NCI-H2227 (cell line): ENCODE measurements around the gene CAMKK1.
"Not testable (repeated sequence)": the region's sequence is repeated elsewhere in the genome, so short reads cannot be mapped to it uniquely, and the experiment has no call there.

ENCODE experiments used
- DNase-seq: peaks from one replicate; lab custom pipeline; 2025; ENCODE audit not compliant: unreplicated experiment; lab: John Stamatoyannopoulos, UW

CAMKK1 gene

DNA sequence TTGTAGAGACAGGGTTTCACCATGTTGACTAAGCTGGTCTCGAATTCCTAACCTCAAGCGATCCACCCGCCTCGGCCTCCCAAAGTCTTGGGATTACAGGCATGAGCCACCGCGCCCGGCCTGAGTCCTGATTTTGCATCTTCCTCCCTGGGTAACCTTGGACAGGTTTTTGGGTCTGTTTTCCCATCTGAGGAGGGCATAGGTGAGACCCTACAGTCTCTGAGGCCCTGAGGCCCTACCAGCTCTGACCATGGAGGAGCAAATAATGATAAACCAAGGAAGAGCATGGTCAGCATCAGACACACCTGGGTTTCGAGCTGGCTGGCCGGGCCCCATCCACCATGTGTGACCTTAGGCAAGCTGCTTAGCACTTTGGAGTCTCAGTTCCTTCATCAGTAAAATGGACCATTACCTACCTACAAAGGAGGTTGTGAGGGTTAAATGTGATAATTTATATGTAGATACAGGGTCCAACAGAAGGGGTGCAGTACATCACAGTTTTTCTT is 45.6 kb downstream of the CAMKK1 start:
- no peak for DNase-seq

DNA sequence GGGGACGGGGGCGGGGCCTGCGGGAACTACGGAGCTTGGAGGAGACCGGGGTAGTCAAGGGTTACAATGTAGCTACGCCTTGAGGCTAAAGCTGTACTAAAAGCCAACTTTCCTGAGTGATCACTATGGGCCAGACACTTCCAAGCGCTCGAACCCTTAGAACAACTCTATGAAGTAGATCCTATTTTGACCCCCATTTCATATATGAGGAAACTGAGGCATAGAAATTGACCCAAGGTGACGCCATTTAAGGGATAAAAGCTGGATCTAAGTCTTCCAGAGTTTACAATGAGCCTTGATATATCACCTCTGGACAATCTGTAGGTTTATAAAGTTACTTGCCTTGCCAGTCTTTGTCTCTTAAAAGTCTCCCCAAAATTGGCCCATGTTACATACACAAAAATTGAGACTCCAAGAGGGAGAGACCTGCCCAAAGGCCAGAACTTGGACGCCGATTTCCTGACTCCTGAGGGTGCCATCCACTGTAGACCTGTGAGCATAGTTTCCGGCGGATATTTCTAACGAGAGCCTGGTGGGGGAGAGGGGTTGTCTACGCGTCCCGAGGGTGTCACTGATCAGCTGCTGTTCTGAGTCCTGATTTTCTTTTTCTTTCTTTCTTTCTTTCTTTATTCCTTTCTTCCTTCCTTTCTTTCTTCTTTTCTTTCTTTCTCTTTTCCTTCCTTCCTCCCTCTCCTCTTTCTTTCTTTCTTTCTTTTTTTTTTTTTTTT is 46.3 kb downstream of the CAMKK1 start:
- no peak for DNase-seq

DNA sequence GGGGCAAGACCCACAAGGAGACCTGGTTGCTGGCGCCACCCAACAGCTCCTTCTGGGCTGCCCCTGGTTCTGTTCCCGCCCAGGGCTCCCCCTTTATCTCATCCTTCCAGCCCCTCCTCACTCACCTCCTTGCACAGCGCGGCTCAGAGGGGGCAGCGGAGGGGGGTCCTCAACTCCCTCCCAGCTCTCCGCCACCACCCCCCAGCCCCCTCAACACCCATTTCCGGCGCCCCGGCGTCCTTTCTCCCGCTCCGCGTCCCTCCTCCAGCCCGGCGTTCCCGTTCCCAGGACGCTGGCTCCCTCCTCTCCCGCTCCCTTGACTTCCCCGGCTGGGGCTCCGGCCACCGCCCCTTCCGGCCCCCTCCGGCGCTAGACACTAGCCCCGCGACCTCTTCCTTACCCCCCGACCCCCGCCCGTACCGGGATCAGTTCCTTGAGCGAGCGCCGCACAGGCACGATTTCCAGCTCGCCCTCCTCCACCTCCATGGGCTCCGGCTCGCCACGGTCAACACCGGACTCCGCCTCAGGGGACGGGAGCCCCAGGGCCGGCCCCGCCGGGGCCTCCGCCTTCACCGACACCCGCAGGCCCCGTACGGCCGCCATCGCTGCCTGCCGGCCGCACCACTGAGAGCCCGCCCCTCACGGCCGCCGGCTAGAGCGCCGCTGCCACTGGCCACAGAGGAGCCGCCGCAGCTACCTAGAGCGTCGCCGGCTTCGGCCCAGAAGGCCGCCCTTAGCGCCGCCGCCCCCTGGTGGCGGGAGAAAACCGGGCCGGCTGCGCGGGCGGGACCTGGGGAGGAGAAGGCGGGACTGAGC is 47.0 kb downstream of the CAMKK1 start, which contains the start of gene NCBP3:
Gene NCBP3 (minus strand): TSS at position 626 of the 816 bp plus-strand sequence. CDS start 23 bp downstream, at position 603.
- peak; percentile 94 for DNase-seq

DNA sequence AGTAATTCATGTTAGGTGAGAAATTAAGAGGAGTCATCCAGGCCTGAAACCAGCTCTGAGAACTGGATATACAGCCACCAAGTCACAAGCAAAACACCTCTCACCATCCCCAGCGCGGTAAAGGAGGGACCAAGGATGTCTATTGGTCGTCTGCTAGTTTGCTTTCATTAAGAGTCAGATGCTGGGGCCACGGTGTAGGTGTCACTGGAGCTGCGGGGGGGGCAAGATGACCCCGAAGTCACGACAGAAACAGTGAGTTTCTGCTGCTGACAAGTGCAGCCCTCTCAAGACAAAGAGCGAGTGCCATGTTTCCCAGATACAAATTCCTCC is 47.6 kb downstream of the CAMKK1 start:
- peak; percentile 27 for DNase-seq

- not testable (repeated sequence) for DNase-seq
Observed at GRCh38 chr17:3844556-3844955, 48.3 kb downstream of the CAMKK1 start.

DNA sequence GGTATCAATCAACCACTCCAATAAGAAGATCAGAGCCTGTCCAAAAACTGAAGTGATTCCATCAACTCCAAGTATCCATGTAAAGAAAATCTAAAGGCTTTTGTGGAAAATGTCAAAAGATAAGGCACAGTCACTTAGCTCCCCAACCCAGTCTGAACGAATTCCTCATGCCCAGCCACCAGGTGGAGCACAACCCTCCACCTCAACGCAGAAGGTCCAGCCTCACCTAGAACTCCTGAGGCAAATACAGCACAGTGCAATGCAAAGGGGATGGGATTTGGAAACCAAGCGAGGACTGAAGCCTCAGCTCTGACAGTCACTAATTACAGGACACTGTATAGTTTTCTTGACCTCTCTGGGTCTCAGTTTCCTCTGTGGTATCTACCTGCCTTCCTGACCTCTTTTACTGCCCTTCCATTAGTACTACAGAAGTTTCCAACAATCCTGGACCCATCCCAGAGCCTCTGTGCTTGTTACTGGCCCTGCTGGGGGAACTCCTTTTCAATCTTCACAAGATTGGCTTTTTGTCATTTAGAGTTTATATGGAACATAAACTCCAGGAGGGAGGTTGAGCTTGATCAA is 48.8 kb downstream of the CAMKK1 start:
- peak; percentile 15 for DNase-seq

DNA sequence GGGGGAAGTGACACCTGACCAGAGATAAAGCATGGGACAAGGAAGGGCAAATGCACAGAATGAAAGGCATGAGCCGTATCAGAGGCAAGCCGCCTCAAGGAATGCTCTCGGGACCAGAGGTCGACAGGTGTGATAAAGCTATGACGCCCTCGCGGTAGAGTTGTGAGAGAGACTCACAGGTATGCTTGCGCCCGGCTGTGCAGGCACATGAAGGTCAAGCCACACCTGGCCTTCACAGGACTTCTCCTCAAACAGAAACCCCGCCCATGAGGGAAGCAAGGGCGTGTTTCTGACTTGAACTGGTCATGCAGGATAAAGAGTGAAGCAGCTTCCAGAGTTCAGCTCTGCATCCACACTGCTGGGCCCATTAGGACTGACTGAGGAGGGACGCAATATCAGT is 54.6 kb downstream of the CAMKK1 start:
- no peak for DNase-seq

DNA sequence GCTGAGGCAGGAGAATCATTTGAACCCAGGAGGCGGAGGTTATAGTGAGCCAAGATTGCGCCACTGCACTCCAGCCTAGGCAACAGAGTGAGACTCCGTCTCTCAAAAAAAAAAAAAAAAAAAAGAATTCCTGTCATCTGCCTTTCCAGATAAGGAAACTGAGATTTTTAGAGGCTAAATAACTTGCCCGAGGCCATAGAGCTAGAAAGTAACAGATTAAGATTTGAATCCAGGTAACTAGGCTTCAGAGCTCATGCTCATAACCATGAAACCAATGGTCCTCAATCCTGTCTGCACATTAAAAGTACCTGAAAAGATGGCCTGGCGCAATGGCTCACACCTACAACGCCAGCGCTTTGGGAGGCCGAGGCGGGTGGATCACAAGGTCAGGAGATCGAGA is 56.3 kb downstream of the CAMKK1 start:
- DNase-seq = no peak

DNA sequence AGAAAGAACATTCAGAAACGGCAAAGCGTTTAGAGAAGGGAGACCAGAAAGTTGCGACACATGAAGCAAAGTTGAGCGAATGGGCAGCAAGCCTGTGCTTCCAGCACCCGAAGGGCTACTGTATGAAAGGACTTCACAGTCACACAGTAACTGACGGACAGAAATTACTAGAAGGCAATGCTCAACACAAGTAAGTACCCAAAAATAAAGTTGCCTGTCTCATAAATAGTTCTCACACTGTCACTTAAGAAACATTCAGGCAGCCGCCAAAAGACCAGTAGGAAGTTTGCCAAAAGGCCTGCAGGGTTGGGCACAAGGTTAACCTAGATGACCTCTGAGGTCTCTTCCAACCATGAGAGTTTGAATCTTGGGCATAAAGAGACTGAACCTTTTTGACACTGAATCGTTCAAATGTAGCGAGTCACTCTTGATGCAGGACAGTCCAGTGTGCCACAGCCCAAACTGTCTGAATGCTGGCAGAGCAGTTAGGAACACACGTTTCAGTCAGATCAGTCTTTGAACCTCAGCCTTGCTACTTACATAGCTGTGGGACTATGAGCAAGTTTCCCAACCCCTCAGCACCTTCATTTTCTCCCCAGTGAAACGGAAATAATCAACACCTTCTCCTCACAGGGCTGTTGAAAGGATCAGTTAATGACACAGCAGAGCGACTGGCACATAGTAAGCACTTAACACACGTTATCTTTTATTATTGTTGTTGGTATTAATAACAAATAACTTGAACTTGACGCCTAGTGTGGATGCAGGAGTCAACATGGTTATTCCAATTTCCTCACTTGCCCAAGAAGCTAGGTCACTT is 57.2 kb downstream of the CAMKK1 start:
- DNase-seq = no peak

- no peak for DNase-seq
Observed at GRCh38 chr17:3834811-3835210, 58.0 kb downstream of the CAMKK1 start.

- no peak for DNase-seq
Observed at GRCh38 chr17:3828852-3829232, 64.0 kb downstream of the CAMKK1 start.

GRCh38 chr17:3828151-3828851 is 64.6 kb downstream of the CAMKK1 start:
- DNase-seq = no peak

DNA sequence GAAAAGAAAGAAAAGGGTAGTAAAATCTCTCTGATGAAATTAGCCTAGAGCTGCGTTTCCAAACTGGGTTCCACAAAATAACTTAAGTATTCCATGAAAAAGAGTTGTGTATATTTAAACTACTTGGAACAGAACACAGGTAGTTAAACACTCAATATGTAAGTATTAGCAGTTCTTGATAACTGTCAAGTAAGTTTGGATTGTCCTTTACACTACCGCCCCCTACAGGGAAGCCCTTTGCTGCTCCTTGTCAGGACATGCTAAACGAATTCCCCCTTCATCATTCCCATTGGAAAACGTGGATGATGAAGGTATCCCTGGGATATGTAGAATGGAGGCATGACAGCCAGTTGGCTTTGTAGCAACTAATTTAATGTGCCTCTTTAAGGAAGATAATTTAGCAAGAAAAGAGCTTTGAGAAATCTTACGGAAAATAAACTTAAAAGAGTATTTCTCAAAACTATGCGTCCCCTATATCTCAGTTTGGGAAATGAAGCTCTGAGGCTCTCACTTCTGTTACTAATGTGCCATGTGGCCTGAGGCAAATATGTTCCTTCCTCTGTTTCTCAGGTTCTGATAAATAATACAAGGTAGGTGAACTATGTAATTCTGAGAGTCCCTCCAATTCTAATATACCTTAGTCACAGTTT is 65.6 kb downstream of the CAMKK1 start:
- DNase-seq = peak; percentile 36

- no peak for DNase-seq
Observed at GRCh38 chr17:3826191-3826590, 66.7 kb downstream of the CAMKK1 start.

GRCh38 chr17:3821101-3821500 is 71.8 kb downstream of the CAMKK1 start:
- no peak for DNase-seq

DNA sequence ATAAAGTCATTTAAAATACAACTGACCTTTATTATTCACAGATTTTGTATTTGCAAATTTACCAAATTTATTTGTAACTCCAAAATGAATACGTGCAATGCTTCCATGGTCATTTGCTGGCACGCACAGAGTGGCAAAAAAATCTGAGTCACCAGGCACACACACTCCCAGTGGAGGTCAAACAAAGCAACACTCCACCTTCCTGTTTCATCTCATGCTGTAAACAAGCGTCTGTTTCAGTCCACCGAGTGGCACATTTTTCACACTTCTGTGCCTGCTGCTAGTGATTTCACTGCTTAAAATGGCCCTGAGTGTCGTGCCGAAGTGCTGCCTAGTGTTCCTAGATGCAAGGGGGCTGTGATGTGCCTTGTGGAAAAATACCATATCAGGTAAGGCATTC is 74.1 kb downstream of the CAMKK1 start:
- no peak for DNase-seq

GRCh38 chr17:3817851-3818605 is 74.8 kb downstream of the CAMKK1 start:
- no peak for DNase-seq

DNA sequence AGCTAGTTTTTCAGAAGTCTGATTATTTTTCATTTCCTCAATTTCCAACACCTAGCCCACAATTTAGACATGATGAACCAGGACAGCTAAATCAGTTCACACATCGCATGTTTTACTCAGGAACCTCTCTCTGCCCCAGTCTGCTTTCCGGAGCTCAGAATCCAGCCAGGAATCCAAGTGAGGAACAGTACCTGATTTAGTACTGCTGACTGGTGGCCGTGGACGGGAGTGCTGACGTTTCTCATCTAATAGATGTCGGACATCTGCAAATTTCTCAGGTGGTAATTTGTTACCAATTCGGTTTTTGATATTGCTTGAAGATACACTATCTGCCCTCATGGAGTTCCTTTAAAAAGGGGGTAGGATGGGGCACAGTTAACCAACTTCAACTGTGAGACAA is 76.9 kb downstream of the CAMKK1 start:
- no peak for DNase-seq

- no peak for DNase-seq
Observed at GRCh38 chr17:3815122-3815521, 77.7 kb downstream of the CAMKK1 start.
